Measurements from ENCODE around the gene PACSIN1. TPM values are rescaled to one million over a fixed set of nuclear protein-coding genes. Genes with fewer than 3 reads are reported as not detected.
A peak's percentile ranks its signal among the peaks of the same experiment; 100 is the strongest.

The PACSIN1 gene
- total and polyA plus RNA-seq, 12 donors = 0.77 to 11.2 (median 5.9) TPM

DNA sequence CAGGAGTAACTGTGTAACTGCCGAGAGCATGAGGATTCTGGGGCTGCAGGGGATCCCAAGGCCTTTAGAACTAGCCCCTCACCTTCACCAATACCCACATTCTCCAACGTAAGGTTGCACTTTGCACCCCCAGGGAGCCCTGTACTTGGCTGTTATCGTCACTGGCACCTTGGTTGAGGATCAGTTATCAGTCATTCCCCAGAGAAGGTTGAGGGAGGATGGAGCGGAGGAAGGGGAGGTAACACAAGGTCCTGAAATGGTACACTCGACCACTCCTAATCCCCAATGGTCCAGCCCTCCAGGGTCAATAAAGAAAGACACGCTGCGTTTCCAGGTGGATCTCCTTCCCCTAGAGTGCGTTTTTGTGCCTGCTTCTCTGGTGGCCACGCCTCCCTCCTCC is 91.4 kb downstream of the PACSIN1 start:
- intact Hi-C loops (cut with DNase I) = no loop called here
- Histone ChIP-seq H3K4me1 (peaks cover 0 to 5% (median 0%) of the 10 kb centered on the region in 9 donors), H3K27me3 (no peaks in the 10 kb centered on the region), H3K27ac (no peak overlapping the region), H3K9me3 (peaks cover 0 to 10% (median 0%) of the 10 kb centered on the region in 11 donors), H3K4me3 (no peak overlapping the region), H3K36me3 (no peaks in the 10 kb centered on the region)
- DNase-seq (no peak), ATAC-seq (no peak)
- TF ChIP-seq CTCF (IDR thresholded peaks at IDR 0.05) = no peak
- 79 to 80% methylated on average over 9 of the region's 9 CpGs for WGBS, 2 donors

GRCh38 chr6:34558172-34558714 is 92.4 kb downstream of the PACSIN1 start:
- TF ChIP-seq CTCF (IDR thresholded peaks at IDR 0.05) = no peak
- intact Hi-C loops (cut with DNase I) = no loop called here
- H3K4me1 ChIP-seq = peaks cover 0 to 5% (median 0%) of the 10 kb centered on the region in 9 donors

DNA sequence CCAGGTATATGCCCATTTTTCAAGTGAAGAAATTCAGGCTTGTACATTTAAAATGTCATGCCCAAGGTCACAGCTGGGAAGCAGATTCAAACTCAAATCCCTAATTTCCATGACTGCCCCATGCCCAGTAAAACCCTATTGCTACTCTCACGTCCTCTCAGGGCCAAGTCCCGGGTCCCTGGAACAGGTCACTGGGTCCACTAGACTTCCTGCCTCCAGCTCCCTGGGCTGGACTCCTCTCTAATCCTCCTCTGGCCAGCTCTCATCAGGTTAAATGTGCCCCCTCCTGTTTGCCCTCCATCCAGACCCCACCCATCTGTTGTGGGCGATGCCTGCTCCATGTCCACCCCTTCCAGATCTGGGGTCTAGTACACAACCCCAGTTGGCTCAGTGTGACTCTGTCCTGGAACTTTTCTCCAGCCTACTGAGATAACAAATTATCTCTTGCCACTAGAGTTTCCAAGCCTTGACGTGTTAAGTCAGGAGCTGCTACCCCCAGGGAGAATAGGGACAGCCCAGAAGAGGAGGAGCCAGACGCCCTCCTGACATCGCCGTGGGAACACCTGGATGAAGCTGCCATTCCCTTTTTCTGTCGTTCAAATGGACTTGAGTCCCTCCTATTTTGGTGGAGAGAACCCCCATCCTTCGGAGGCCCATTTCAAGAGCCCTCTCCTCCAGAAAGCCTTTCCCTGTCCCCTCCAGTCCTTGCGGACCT is 93.9 kb downstream of the PACSIN1 start:
- Histone ChIP-seq H3K27me3 (peaks cover 0 to 17% (median 0%) of the 10 kb centered on the region in 7 donors), H3K4me3 (no peak overlapping the region), H3K36me3 (no peaks in the 10 kb centered on the region), H3K9me3 (peaks cover 0 to 10% (median 0%) of the 10 kb centered on the region in 11 donors), H3K4me1 (peaks cover 0 to 5% (median 0%) of the 10 kb centered on the region in 9 donors), H3K27ac (peak overlapping the region in 1 of 10 donors; percentile 46)
- peak in 2 of 8 donors; percentile 14 to 17 for ATAC-seq
- no peak for DNase-seq
- intact Hi-C loops (cut with DNase I) = no loop called here
- no peak for TF ChIP-seq CTCF (IDR thresholded peaks at IDR 0.05)
- 64 to 78% methylated on average over 10 of the region's 10 CpGs for WGBS, 2 donors

More at GRCh38 chr6:34558172-34558714, 92.4 kb downstream of the PACSIN1 start:
- DNase-seq (no peak), ATAC-seq (no peak)
- H3K36me3 ChIP-seq = no peaks in the 10 kb centered on the region
- no peak overlapping the region for H3K27ac ChIP-seq
- 93 to 94% methylated on average over 4 of the region's 4 CpGs for WGBS, 2 donors
- H3K4me3 ChIP-seq = no peak overlapping the region
- H3K27me3 ChIP-seq = peaks cover 0 to 5% (median 0%) of the 10 kb centered on the region in 7 donors
- peaks cover 0 to 10% (median 0%) of the 10 kb centered on the region in 11 donors for H3K9me3 ChIP-seq

DNA sequence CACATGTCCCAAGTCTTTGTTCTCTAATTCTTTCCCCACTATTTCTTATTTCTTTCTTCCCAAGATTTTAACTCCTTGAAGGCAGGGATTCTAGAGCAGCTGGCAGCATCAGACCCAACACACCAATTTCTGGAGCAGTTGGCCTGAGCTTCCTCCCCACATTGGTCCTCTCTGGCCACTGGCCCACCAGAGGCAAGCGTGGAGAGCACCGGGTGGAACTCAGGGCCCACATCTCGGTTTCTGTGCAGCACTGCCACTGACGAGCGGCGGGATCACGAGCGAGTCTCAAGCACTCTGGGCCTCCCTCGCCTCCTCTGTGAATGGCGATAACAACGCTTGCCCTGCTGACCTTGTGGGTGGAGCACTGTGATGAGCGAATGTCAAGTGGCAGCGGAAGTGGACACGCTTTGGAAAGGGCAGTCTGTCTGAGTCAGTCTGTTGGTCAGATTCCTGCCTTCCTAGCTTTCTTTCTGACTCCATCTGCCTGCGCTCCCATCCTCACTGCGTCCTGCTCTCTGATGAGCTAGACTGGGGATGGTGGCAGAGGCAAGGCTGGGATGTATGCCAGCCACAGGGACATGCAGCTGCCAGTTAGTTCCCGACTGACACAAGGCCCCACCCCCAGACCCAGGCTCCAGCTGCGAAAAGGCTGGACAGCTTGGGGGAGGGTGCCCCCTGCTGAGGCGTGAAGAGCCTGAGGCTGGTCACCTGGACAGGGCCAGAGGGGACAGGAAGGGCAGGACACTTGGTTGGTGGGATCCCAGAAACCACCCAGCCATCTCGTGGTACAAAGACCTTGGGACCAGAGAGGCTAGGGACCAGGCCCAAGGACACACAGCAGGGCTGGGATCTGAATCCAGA is 94.7 kb downstream of the PACSIN1 start:
- peak in 5 of 8 donors; percentile 12 to 75 (median 56) for ATAC-seq
- peak overlapping the region in 1 of 10 donors; percentile 46 for H3K27ac ChIP-seq
- 34 to 40% methylated on average over 20 of the region's 20 CpGs for WGBS, 2 donors

More for the DNA sequence above, 94.7 kb downstream of the PACSIN1 start:
- H3K27me3 ChIP-seq = peaks cover 0 to 25% (median under 1%) of the 10 kb centered on the region in 7 donors
- no peak for TF ChIP-seq CTCF (IDR thresholded peaks at IDR 0.05)
- peaks cover 0 to 5% (median 0%) of the 10 kb centered on the region in 9 donors for H3K4me1 ChIP-seq
- H3K4me3 ChIP-seq = no peak overlapping the region
- intact Hi-C loops (cut with DNase I) = no loop called here
- peaks cover 0 to 10% (median 0%) of the 10 kb centered on the region in 11 donors for H3K9me3 ChIP-seq
- no peaks in the 10 kb centered on the region for H3K36me3 ChIP-seq
- no peak for DNase-seq
